GM10266 (cell line): Measurements from ENCODE around the gene ZNF223.
A peak's percentile ranks its signal among the peaks of the same experiment; 100 is the strongest.

ENCODE experiments used
- DNase-seq: peaks from one replicate; pipeline ENCODE4 v3.0.0; 2012; ENCODE audit errors: extremely low spot score
- TF ChIP-seq, protein P1 (sequence below): IDR thresholded peaks from 2 replicates; pipeline ENCODE4 v1.5.1; 2012; ENCODE audit warnings: mild to moderate bottlenecking, low read depth; ENCODE audit not compliant: control insufficient read depth, insufficient read depth; ENCODE audit errors: missing control alignments

Gene ZNF223

DNA sequence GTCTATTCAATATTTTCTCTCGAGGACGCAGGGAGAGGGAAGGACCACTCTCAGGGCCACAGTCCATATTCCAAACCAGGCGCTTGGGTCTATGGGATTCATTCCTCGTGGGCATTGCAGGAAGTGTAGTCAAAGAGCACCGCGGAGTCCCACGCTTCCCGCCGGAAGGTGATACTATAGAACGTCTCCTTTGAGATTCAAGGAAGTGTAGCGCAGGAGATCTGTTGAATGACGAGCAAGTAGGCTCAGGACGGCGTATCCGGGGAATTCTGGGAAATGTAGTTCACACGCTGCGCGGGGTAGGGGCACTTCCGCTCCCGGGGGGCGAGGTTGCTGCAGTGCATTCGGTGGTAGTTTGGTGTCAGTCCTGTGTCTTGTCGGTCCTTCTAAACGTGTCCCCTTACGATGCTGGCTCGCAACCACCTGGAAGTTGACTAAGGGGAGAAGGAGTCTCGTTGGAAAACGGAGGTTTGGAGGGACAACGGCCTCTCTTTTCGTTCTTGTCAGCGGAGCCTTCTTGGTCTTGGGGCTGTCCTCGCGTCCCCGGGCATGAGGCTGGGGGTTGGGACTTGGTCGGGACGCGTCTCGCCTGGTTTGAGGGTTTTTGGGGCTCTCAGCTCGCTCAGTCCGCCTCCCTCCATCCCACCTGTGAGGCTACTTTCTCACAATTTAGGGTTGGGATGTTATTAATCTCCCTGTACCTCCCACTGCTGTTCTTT lies 20.1 kb downstream of the ZNF223 start, which contains the start of gene ZNF284:
TSS of gene ZNF284 (plus strand) at position 336 of the 719 bp plus-strand sequence. CDS start 4,231 bp downstream, outside the sequence.
- peak; percentile 85 for DNase-seq
- TF ChIP-seq, protein P1, sequence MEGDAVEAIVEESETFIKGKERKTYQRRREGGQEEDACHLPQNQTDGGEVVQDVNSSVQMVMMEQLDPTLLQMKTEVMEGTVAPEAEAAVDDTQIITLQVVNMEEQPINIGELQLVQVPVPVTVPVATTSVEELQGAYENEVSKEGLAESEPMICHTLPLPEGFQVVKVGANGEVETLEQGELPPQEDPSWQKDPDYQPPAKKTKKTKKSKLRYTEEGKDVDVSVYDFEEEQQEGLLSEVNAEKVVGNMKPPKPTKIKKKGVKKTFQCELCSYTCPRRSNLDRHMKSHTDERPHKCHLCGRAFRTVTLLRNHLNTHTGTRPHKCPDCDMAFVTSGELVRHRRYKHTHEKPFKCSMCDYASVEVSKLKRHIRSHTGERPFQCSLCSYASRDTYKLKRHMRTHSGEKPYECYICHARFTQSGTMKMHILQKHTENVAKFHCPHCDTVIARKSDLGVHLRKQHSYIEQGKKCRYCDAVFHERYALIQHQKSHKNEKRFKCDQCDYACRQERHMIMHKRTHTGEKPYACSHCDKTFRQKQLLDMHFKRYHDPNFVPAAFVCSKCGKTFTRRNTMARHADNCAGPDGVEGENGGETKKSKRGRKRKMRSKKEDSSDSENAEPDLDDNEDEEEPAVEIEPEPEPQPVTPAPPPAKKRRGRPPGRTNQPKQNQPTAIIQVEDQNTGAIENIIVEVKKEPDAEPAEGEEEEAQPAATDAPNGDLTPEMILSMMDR, result no peak

DNA sequence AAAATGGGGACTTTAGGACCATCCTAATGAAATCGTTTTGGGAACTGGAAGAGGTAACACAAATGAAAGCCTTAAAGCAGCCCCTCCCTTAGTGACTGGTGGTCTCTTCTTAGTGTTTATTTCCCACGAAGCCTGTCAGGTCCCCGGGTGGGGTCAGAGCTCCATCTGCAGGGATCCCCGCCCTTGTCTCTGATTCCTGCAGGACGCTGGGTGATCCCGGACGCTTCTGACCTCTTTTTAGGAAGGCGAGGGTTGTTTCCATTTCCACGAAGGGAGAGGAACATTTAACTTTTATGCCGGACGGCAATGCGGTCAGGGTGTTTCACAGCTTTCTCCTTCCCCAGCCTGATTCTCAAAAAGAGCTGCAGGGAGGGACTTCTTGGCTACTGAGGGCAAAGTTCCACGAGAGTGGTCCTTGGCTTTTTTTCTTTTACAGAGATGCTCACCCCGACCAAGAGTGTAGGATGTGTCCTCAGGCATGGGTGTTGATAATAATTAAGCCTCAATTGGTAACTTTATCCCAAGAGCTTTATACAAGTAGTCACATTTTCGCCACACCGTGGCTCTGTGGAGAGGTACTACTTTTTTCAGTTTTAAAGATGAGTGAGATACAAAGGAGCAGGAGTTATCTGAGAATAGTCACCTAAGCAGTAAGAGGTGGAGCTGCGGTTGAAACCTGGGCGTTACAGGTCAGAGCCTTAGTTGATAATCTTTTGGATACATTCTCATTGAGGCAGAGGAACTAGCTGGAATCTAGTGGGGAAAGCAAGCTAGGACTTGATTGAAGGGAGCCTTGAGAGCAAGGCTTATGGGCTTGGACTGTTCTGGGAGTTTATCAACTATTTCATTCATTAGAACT lies 20.9 kb downstream of the ZNF223 start:
- TF ChIP-seq, protein P1, result peak; percentile 26
- DNase-seq, result no peak

DNA sequence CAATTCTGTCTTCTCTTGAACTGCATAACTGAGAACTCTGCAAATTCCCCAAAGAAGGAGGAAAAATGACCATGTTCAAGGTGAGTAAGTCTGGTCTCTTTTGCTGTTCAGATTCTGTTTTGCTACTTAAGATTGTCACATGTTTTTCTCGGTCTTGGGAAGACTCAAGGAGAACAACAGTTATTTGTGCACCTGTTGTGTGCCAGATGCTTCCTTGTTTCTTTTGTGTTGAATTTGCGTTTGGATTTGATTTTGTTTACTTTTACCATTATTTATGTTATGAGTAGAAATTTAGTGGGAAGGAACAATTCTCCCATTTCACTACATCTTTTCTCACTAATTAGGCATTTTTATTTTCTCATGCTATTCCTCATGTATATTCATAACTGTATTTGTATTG lies 24.5 kb downstream of the ZNF223 start:
- TF ChIP-seq, protein P1, result no peak

DNA sequence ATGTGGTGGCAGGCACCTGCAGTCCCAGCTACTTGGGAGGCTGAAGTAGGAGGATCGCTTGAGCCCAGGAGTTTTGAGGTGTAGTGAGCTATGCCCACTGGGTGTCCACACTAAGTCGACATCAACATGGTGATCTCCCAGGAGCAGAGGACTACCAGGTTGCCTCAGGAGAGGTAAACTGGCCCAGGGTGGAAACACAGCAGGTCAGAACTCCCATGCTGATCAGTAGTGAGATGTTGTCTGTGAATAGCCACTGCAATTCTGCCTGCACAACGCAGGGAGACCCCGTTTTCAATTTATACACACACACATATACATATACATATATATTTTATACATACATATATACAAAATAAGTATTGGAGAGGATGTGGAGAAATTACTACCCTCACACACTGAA lies 40.3 kb downstream of the ZNF223 start:
- TF ChIP-seq, protein P1, result no peak
- DNase-seq, result no peak

More for the DNA sequence above, 24.5 kb downstream of the ZNF223 start:
- DNase-seq, result no peak

DNA sequence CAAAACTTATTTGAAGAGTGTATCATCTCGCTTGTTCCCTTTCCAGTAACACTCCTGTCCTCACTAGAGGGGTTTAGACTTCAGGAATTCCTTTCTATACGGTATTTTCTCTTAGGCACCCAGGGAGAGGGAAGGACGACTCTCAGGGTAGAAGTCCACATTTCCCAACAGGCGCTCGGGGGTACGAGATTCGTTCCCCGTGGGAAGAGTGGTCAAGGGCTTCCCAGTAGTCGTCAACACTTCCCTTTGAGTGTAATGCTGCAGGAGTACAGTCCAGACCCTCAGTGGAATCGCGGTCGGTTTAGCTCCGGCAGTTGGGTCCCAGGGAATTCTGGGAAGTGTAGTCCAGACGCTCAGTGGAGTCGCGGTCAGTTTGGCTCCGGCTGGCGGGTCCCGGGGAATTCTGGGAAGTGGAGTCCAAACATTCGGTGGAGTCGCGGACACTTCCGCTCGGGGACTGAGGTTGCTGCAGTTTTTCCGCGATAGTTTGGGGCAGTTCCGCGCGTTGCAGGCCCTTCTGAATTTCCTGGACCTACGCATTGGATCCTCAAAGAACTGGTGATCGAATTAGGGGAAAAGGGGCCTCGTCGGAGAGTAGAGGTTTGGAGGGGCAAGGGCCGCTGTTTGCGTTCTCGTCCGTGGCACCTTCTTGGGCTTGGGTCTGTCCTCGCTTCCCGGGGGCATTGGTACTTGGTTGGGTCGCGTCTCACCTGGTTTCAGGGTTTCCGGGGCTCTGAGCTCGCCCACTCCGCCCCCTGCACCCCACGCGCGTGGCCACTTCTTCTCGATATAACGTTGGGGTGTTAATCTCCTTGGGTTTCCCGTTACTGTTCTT lies 42.3 kb downstream of the ZNF223 start, which contains the start of gene ZNF224:
TSS of gene ZNF224 (plus strand) at position 431 of the 835 bp plus-strand sequence. CDS start 3,513 bp downstream, outside the sequence.
- TF ChIP-seq, protein P1, result no peak
- DNase-seq, result peak; percentile 78

DNA sequence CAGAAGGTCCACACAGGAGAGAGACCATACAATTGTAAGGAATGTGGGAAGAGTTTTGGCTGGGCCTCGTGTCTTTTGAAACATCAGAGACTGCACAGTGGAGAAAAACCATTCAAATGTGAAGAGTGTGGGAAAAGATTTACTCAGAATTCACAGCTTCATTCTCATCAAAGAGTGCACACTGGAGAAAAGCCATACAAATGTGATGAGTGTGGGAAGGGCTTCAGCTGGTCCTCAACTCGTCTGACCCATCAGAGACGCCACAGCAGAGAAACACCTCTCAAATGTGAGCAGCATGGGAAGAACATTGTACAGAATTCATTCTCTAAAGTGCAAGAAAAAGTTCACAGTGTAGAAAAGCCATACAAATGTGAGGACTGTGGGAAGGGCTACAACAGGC lies 55.9 kb downstream of the ZNF223 start:
- TF ChIP-seq, protein P1, result no peak
- no peak for DNase-seq
